Measurements from ENCODE around the gene LAMA5.

DNA sequence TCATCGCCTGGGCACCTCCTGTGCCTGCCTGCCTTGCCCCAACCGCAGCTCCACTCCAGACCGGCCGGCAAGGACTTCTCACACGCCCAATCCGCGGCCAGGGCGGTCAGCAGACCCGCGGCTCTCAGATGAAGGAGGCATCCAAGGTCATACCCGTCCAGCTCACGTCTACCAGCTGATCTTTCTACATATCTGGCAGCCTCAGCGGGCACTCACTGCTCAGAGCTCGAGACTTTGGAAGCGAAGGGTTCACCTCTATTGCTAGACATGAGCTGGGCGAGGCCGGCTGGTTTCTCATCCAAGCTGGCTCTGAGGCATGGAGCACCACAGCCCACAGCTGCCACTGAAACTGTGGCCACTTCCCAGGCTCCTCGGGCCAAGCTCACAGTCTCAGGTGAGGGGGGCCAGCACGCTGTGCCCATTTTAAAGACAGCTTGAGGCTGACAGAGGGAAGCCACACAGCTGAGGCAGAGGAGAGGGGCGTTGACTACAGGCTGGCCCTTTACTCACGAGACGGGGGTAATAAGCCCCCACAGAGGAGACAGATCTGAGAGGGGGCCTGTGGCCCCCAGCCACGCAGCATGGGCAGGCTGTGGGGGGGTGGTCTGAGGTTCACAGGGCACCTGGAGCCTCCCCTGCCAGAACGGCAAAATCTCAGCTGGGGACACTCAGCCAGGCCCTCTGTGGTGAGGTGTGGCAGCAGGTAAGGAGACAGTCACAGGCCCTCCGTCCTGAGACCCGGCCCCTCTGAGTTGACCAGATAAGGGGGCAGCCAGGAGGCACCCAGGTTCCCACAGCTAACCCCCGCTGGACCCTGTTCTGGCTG lies 2.0 kb downstream of the LAMA5 start:
- TF ChIP-seq, protein P1, sequence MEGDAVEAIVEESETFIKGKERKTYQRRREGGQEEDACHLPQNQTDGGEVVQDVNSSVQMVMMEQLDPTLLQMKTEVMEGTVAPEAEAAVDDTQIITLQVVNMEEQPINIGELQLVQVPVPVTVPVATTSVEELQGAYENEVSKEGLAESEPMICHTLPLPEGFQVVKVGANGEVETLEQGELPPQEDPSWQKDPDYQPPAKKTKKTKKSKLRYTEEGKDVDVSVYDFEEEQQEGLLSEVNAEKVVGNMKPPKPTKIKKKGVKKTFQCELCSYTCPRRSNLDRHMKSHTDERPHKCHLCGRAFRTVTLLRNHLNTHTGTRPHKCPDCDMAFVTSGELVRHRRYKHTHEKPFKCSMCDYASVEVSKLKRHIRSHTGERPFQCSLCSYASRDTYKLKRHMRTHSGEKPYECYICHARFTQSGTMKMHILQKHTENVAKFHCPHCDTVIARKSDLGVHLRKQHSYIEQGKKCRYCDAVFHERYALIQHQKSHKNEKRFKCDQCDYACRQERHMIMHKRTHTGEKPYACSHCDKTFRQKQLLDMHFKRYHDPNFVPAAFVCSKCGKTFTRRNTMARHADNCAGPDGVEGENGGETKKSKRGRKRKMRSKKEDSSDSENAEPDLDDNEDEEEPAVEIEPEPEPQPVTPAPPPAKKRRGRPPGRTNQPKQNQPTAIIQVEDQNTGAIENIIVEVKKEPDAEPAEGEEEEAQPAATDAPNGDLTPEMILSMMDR (IDR thresholded peaks at IDR 0.05): no peak
- no peak for TF ChIP-seq POLR2A (IDR thresholded peaks at IDR 0.05)

All from right lobe of liver (tissue), 4 donors.